ENCODE data around the gene RABGEF1.
"Not testable (repeated sequence)": the region's sequence is repeated elsewhere in the genome, so short reads cannot be mapped to it uniquely, and the experiment has no call there.

The RABGEF1 gene

GRCh38 chr7:66766041-66766440 lies 25.5 kb downstream of the RABGEF1 start:
- Mint-ChIP-seq H3K9me3 (peaks cover 6% of the 10 kb centered on the region), H3K4me1 (ENCODE audit: low read depth) (peaks cover 62% of the 10 kb centered on the region), H3K27me3 (no peaks in the 10 kb centered on the region)

GRCh38 chr7:66767486-66767885 lies 27.0 kb downstream of the RABGEF1 start:
- Mint-ChIP-seq H3K27ac (peak overlapping the region; percentile 24), H3K4me1 (ENCODE audit: low read depth) (peaks cover 61% of the 10 kb centered on the region), H3K36me3 (ENCODE audit: low read depth) (peaks cover 27% of the 10 kb centered on the region)
- not testable (repeated sequence) for H3K27me3 Mint-ChIP-seq, H3K9me3 Mint-ChIP-seq, H3K4me3 Mint-ChIP-seq

More at GRCh38 chr7:66766041-66766440, 25.5 kb downstream of the RABGEF1 start:
- Mint-ChIP-seq H3K36me3 (ENCODE audit: low read depth) (peaks cover 19% of the 10 kb centered on the region), H3K27ac (no peak overlapping the region), H3K4me3 (no peak overlapping the region)

GRCh38 chr7:66768865-66769832 lies 28.6 kb downstream of the RABGEF1 start:
- H3K4me3 Mint-ChIP-seq, result no peak overlapping the region
- H3K9me3 Mint-ChIP-seq, result no peaks in the 10 kb centered on the region
- H3K27me3 Mint-ChIP-seq, result no peaks in the 10 kb centered on the region
- peaks cover 53% of the 10 kb centered on the region for H3K4me1 Mint-ChIP-seq (ENCODE audit: low read depth)
- H3K27ac Mint-ChIP-seq, result peak overlapping the region; percentile 9
- peaks cover 31% of the 10 kb centered on the region for H3K36me3 Mint-ChIP-seq (ENCODE audit: low read depth)

DNA sequence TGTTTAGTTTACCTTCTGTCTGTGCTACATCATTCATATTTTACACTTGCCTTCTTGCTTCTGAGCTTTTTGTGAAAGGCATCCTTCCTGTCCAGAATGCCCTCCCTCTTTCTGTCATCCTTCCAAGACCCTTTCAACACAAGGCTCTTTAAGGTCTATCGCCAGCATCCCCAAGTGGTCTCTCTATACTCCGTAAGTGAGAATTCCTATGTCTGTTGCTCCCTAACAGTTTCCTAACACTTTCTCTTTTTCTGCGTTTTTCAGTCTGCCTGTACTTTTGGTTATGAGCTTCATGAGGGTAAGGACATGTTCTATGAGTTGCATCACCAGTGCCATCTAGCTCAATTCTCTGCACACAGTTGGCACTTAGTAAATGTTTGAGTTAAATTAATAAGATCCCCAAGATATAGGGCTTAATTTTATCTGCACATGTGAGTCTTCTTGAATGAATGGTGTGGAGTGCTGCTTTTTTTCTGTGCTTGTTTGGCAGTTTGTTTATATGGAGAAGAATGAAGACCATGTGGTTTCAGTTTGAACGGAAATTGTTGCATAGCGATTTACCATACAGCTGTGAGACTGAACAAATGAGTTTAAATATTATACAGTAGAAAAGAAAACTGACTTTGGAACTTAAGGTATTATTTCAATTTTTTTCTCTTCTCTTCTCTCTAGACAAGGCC lies 29.4 kb downstream of the RABGEF1 start:
- H3K4me1 Mint-ChIP-seq (ENCODE audit: low read depth), result peaks cover 46% of the 10 kb centered on the region
- peaks cover 28% of the 10 kb centered on the region for H3K36me3 Mint-ChIP-seq (ENCODE audit: low read depth)
- H3K27me3 Mint-ChIP-seq, result no peaks in the 10 kb centered on the region
- H3K4me3 Mint-ChIP-seq, result no peak overlapping the region
- H3K9me3 Mint-ChIP-seq, result no peaks in the 10 kb centered on the region
- peak overlapping the region; percentile 9 for H3K27ac Mint-ChIP-seq

DNA sequence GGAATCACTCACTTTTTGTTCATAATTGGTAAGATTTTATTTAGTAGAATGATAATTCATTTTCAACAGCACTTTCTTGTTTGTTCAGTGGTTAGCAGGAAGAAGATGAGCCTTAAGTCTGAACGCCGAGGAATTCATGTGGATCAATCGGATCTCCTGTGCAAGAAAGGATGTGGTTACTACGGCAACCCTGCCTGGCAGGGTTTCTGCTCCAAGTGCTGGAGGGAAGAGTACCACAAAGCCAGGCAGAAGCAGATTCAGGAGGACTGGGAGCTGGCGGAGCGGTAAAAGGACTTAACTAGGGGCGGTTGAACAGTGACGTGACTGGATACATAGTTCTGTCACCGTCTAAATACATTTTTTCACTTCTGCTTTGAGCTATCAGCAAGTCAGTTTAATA lies 31.3 kb downstream of the RABGEF1 start:
- H3K4me3 Mint-ChIP-seq, result no peak overlapping the region
- peaks cover 38% of the 10 kb centered on the region for H3K4me1 Mint-ChIP-seq (ENCODE audit: low read depth)
- no peaks in the 10 kb centered on the region for H3K9me3 Mint-ChIP-seq
- no peaks in the 10 kb centered on the region for H3K27me3 Mint-ChIP-seq
- H3K36me3 Mint-ChIP-seq (ENCODE audit: low read depth), result peaks cover 45% of the 10 kb centered on the region
- no peak overlapping the region for H3K27ac Mint-ChIP-seq

DNA sequence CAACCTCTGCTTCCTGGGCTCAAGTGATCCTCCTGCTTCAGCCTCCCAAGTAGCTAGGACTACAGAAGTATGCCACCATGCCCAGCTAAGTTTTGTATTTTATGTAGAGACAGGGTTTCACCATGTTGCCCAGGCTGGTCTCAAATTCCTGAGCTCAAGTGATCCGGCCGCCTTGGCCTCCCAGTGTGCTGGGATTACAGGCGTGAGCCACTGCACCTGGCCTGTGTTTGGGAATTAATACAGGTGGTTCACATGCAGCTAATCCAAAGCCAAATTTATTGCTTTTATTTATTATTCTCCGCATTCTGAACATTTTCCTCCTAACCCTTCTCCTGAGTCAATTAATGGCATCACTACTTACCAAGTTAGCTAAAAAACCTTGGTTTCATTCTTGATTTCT lies 33.2 kb downstream of the RABGEF1 start:
- Mint-ChIP-seq H3K36me3 (ENCODE audit: low read depth) (peaks cover 57% of the 10 kb centered on the region), H3K4me1 (ENCODE audit: low read depth) (peaks cover 25% of the 10 kb centered on the region)
- H3K4me3 Mint-ChIP-seq, H3K27ac Mint-ChIP-seq, H3K9me3 Mint-ChIP-seq, H3K27me3 Mint-ChIP-seq: not testable (repeated sequence)

DNA sequence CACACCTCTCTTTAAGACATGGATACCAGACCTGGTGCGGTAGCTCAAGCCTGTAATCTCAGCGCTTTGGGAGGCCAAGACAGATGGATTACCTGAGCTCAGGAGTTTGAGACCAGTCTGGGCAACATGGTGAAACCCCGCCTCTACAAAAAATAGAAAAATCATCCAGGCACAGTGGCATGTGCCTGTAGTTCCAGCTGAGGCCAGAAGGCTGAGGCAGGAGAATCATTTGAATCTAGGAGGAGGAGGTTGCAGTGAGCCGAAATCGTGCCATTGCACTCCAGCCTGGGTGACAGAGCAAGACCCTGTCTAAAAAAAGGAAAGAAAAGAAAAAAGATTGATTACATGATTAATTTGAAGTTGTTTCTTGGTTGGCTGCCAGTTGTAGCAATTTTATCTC lies 35.9 kb downstream of the RABGEF1 start:
- not testable (repeated sequence) for H3K4me3 Mint-ChIP-seq, H3K27me3 Mint-ChIP-seq, H3K9me3 Mint-ChIP-seq, H3K27ac Mint-ChIP-seq
- peaks cover 68% of the 10 kb centered on the region for H3K36me3 Mint-ChIP-seq (ENCODE audit: low read depth)
- H3K4me1 Mint-ChIP-seq (ENCODE audit: low read depth), result peaks cover 21% of the 10 kb centered on the region

GRCh38 chr7:66776800-66777442 lies 36.4 kb downstream of the RABGEF1 start:
- Mint-ChIP-seq H3K4me1 (ENCODE audit: low read depth) (peaks cover 25% of the 10 kb centered on the region), H3K4me3 (no peak overlapping the region), H3K27me3 (no peaks in the 10 kb centered on the region), H3K36me3 (ENCODE audit: low read depth) (peaks cover 69% of the 10 kb centered on the region), H3K9me3 (no peaks in the 10 kb centered on the region), H3K27ac (no peak overlapping the region)

DNA sequence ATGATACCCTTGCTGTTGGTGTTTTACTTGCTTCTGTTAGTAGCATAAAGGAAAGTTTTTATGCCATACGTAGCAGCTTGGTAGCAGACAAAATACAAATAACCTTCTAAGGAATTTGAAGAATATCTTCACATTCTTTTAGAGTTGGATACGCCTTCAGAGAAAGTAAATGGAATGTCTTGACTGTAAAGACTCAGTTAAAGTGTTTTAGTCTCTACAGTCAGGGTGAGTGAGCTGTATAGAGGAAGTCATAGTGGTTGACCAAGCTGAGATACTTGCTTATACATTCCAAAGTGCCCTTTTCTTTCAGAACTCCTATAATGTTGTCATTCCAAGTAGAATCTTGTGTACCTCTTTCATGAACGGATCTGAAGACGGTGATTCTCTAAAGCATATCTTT lies 37.7 kb downstream of the RABGEF1 start:
- H3K36me3 Mint-ChIP-seq (ENCODE audit: low read depth), result peaks cover 67% of the 10 kb centered on the region
- H3K27me3 Mint-ChIP-seq, result no peaks in the 10 kb centered on the region
- H3K4me3 Mint-ChIP-seq, result no peak overlapping the region
- H3K27ac Mint-ChIP-seq, result no peak overlapping the region
- H3K4me1 Mint-ChIP-seq (ENCODE audit: low read depth), result peaks cover 25% of the 10 kb centered on the region
- no peaks in the 10 kb centered on the region for H3K9me3 Mint-ChIP-seq

- peak overlapping the region; percentile 42 for H3K27ac Mint-ChIP-seq
Measured at GRCh38 chr7:66779669-66780409, 39.3 kb downstream of the RABGEF1 start.

GRCh38 chr7:66781408-66782090 lies 41.0 kb downstream of the RABGEF1 start:
- Mint-ChIP-seq H3K27me3 (no peaks in the 10 kb centered on the region), H3K27ac (no peak overlapping the region), H3K4me1 (ENCODE audit: low read depth) (peaks cover 25% of the 10 kb centered on the region), H3K4me3 (no peak overlapping the region), H3K9me3 (no peaks in the 10 kb centered on the region), H3K36me3 (ENCODE audit: low read depth) (peaks cover 59% of the 10 kb centered on the region)

More at GRCh38 chr7:66779669-66780409, 39.3 kb downstream of the RABGEF1 start:
- H3K4me1 Mint-ChIP-seq (ENCODE audit: low read depth), result peaks cover 25% of the 10 kb centered on the region
- H3K9me3 Mint-ChIP-seq, result no peaks in the 10 kb centered on the region
- H3K36me3 Mint-ChIP-seq (ENCODE audit: low read depth), result peaks cover 58% of the 10 kb centered on the region
- H3K4me3 Mint-ChIP-seq, result no peak overlapping the region
- H3K27me3 Mint-ChIP-seq, result no peaks in the 10 kb centered on the region

GRCh38 chr7:66782875-66783274 lies 42.3 kb downstream of the RABGEF1 start:
- H3K27ac Mint-ChIP-seq, H3K4me3 Mint-ChIP-seq, H3K9me3 Mint-ChIP-seq, H3K27me3 Mint-ChIP-seq: not testable (repeated sequence)
- peaks cover 51% of the 10 kb centered on the region for H3K36me3 Mint-ChIP-seq (ENCODE audit: low read depth)
- peaks cover 25% of the 10 kb centered on the region for H3K4me1 Mint-ChIP-seq (ENCODE audit: low read depth)

- H3K4me1 Mint-ChIP-seq (ENCODE audit: low read depth), result peaks cover 21% of the 10 kb centered on the region
- not testable (repeated sequence) for H3K27ac Mint-ChIP-seq, H3K4me3 Mint-ChIP-seq
Measured at GRCh38 chr7:66783887-66784595, 43.5 kb downstream of the RABGEF1 start.

More at GRCh38 chr7:66783887-66784595, 43.5 kb downstream of the RABGEF1 start:
- not testable (repeated sequence) for H3K9me3 Mint-ChIP-seq, H3K27me3 Mint-ChIP-seq
- H3K36me3 Mint-ChIP-seq (ENCODE audit: low read depth), result peaks cover 50% of the 10 kb centered on the region
